Heart right ventricle (tissue), 16 donors: ENCODE data around the gene UHRF1. TPM values are rescaled to one million over a fixed set of nuclear protein-coding genes. Genes with fewer than 3 reads are reported as not detected.

ENCODE experiments used
- ATAC-seq, 8 donors: fragments of 200-7000 bp; cut with Tn5 transposase; one replicate each; pipeline ENCODE4 v1.9.1; 2020; ENCODE audit warnings: mild to moderate bottlenecking in 8 of 8, moderate library complexity in 8 of 8, moderate number of reproducible peaks in 1 of 8
- DNase-seq, 2 donors: peaks; one replicate each; pipeline ENCODE4 v3.0.0-alpha.2; 2020
- H3K27ac ChIP-seq, 10 donors: fragments of 200-600 bp; sonication (generic) in 2 of 10; one replicate each; pipeline versions ENCODE4 v1.5.0 to v1.8.0; 2020 to 2022; ENCODE audit warnings: mild to moderate bottlenecking in 3 of 10
- H3K27me3 ChIP-seq, 7 donors: fragments of 200-600 bp; one replicate each; pipeline ENCODE4 v1.8.0; 2021 to 2022; ENCODE audit warnings: mild to moderate bottlenecking in 2 of 7
- H3K36me3 ChIP-seq, 9 donors: fragments of 200-600 bp; sonication (generic) in 1 of 9; one replicate each; pipeline versions ENCODE4 v1.5.0 to v1.8.0; 2020 to 2022; ENCODE audit warnings: mild to moderate bottlenecking in 2 of 9
- H3K4me1 ChIP-seq, 9 donors: fragments of 200-600 bp; sonication (generic) in 1 of 9; one replicate each; pipeline versions ENCODE4 v1.5.0 to v1.8.0; 2020 to 2022; ENCODE audit warnings: mild to moderate bottlenecking in 4 of 9
- H3K4me3 ChIP-seq, 10 donors: fragments of 200-600 bp; sonication (generic) in 2 of 10; one replicate each; pipeline versions ENCODE4 v1.5.0 to v1.8.0; 2020 to 2022; ENCODE audit warnings: mild to moderate bottlenecking in 7 of 10, moderate library complexity in 2 of 10
- H3K9me3 ChIP-seq, 11 donors: fragments of 200-600 bp in 10 of 11; sonication (generic) in 2 of 11; one replicate each; pipeline versions ENCODE4 v1.5.0 to v1.8.0; 2013 to 2022; ENCODE audit warnings: mild to moderate bottlenecking in 2 of 11, control low read depth in 1 of 11, moderate library complexity in 1 of 11
- CTCF ChIP-seq, 9 donors: fragments of 200-600 bp; sonication (generic) in 2 of 9; IDR thresholded peaks; one replicate each; pipeline versions ENCODE4 v1.5.0 to v1.8.0; 2021 to 2022; ENCODE audit warnings: antibody characterized with exemption in 9 of 9, mild to moderate bottlenecking in 5 of 9, moderate library complexity in 1 of 9
- WGBS, 2 donors: extraction: QIAGEN DNeasy Blood & Tissue Kit; methylation state at CpG; one replicate each; pipeline ENCODE4 v1.1.7; 2013; ENCODE audit warnings: inconsistent platforms in 1 of 2; 5-methylcytosine and 5-hydroxymethylcytosine counted together
- intact Hi-C, 10 donors: fragments of 100-400 bp; cut with DNase I; formaldehyde crosslinking; loops; one replicate each; pipeline versions ENCODE4 v1.11.1 to v1.14.2; 2022
- polyA plus RNA-seq, 2 donors: library from polyadenylated mRNA; stranded (reverse); fragments of 200-250 nt; gene quantifications; one replicate each; pipeline ENCODE4 v1.2.3, GENCODE V29; 2013
- total RNA-seq, 10 donors: library from RNA; stranded (reverse); fragmentation: NEBNext Ultra II Directional in 3 of 10; extraction: Animal tissue kit (Norgen Biotek cat#: 25700) in 3 of 10; gene quantifications; one replicate each; pipeline versions ENCODE4 v1.2.1 to v1.2.4, GENCODE V29; 2021 to 2023
- donor health status: Arrhythmogenic right ventricular cardiomyopathy.
- donor health status: ischemic (EF 13 %, LVEDD 7.1; RV severe dilation, severe dysfunction).
- donor health status: healthy with polysubstance abuse.
- donor health status: DM: no; HTN: yes; CAD: no.
- donor health status: DM: no; HTN: no; CAD: no.
- donor health status: ischemic (EF 25% LVEDD 6.9; RV normal size, moderate dysfunction).
- donor health status: ischemic (EF 25% LVEDD 5.7; RV mildly dilated, moderate dysfunction).
- donor health status: healthy.
- donor health status: DM: yes; HTN: yes; CAD: no.
- donor health status: Ischemic cardiomyopathy.
- donor health status: ischemic (EF 35%, LVEDD 5.7; RV mildly dilated, moderate dysfunction).
- donor health status: nonischemic (EF 11% LVEDD 7.7; RV severe dilation, severe dysfunction).
- donor health status: DM: yes; HTN: yes; CAD: no.
- donor health status: PGD.
- donor health status: ischemic (EF 29% LVEDD 5.4; RV normal size, mild dysfunction).
- donor health status: nonischemic (EF 23%, LVEDD 6.1; RV moderate dilation, normal function).

Gene UHRF1
- total and polyA plus RNA-seq, 12 donors, result 0.35 to 6.2 (median 0.75) TPM

DNA sequence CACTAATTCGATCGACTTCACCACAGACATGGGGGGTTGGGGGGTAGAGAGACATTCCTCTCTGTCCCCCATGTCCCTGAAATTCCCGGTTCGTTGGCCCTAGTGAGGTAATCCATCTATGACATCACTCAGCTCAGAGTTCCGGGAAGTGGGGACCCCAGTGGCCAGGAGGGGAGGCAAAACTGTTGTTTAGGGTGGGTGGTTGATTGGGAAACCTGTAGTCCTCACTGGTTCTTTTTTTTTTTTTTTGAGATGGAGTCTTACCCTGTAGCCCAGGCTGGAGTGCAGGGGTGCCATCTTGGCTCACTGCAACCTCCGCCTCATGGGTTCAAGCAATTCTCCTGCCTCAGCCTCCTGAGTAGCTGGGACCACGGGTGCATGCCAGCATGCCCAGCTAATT, 6.5 kb upstream of the UHRF1 start, which contains the start of gene ARRDC5:
Gene ARRDC5 (minus strand): TSS at position 101 of the 400 bp plus-strand sequence. CDS start 71 bp downstream, at position 30.
- DNase-seq (no peak), ATAC-seq (no peak)
- Histone ChIP-seq H3K4me1 (no peaks in the 10 kb centered on the region), H3K36me3 (no peaks in the 10 kb centered on the region), H3K9me3 (no peaks in the 10 kb centered on the region), H3K4me3 (no peak within 1 kb of the TSS), H3K27ac (no peak within 1 kb of the TSS), H3K27me3 (no peaks in the 10 kb centered on the region)
- intact Hi-C loops, result no loop called here
- WGBS, 2 donors, result 78 to 79% methylated on average over 7 of the region's 7 CpGs
- TF ChIP-seq CTCF (IDR thresholded peaks at IDR 0.05), result no peak

DNA sequence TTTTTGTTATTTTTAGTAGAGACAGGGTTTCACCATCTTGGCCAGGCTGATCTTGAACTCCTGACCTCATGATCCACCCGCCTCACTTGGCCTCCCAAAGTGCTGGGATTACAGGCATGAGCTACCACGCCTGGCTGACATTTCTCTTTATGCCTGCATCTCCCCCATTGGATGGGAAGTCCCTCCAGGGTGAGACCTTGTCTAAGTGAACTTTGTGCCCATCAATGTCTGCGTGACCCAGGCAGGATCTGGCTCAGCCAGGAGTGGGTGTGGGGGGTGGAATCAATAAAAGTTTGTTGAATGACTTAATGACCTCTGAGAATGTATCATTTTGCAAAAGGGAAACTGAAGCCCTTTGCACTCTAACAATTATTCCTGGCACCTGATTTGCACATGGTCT, 4.8 kb upstream of the UHRF1 start:
- 79 to 84% methylated on average over 3 of the region's 3 CpGs for WGBS, 2 donors

DNA sequence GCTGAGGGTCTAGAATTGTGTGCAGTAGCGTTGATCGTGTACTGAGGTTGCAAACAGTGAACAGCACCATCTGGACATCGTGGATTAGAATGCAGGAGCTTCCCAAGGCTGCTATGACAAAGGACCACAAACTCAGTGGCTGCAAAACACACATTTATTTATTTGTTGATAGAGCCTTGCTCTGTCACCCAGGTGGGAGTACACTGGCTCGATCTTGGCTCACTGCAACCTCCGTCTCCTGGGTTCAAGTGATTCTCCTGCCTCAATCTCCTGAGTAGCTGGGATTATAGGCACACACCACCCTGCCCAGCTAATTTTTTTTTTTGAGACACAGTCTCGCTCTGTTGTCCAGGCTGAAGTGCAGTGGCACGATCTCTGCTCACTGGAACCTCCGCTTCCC, 2.3 kb upstream of the UHRF1 start:
- Histone ChIP-seq H3K27me3 (peaks cover 0 to 11% (median 4%) of the 10 kb centered on the region in 7 donors), H3K27ac (no peak overlapping the region), H3K36me3 (no peaks in the 10 kb centered on the region), H3K4me1 (peaks cover 4 to 28% (median 23%) of the 10 kb centered on the region in 9 donors), H3K9me3 (no peaks in the 10 kb centered on the region), H3K4me3 (no peak overlapping the region)
- 80% methylated on average over 8 of the region's 8 CpGs for WGBS, 2 donors
- no peak for ATAC-seq
- TF ChIP-seq CTCF (IDR thresholded peaks at IDR 0.05), result no peak
- no peak for DNase-seq
- intact Hi-C loops, result no loop called here

More for the DNA sequence above, 4.8 kb upstream of the UHRF1 start:
- no peaks in the 10 kb centered on the region for H3K9me3 ChIP-seq
- DNase-seq (no peak), ATAC-seq (no peak)
- intact Hi-C loops, result no loop called here
- no peak overlapping the region for H3K27ac ChIP-seq
- peaks cover 3 to 9% (median 5%) of the 10 kb centered on the region in 9 donors for H3K4me1 ChIP-seq
- no peak for TF ChIP-seq CTCF (IDR thresholded peaks at IDR 0.05)
- H3K36me3 ChIP-seq, result no peaks in the 10 kb centered on the region
- H3K4me3 ChIP-seq, result no peak overlapping the region
- peaks cover 0 to 10% (median 4%) of the 10 kb centered on the region in 7 donors for H3K27me3 ChIP-seq

DNA sequence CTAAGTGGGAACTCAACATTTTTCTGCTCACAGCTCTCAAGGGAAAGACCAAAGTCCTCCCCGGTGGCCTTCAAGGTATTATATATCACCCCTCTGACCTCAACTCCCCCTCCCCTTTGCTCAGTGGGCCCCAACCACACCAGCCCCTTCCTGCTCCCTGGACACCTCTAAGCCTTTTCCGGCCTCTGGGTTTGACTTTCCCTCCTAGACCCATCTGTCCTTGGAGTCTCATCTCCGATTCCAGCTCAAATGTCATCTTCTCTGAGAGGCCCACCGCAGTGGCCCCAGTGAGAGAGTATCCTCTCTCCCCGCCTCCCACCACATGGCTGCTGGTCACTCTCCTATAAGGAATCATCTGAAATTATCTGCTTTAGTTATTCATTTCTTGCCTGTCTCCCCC, 941 bp upstream of the UHRF1 start:
- TF ChIP-seq CTCF (IDR thresholded peaks at IDR 0.05), result no peak
- peaks cover 0 to 3% (median 0%) of the 10 kb centered on the region in 9 donors for H3K36me3 ChIP-seq
- peaks cover 4 to 42% (median 25%) of the 10 kb centered on the region in 9 donors for H3K4me1 ChIP-seq
- H3K27me3 ChIP-seq, result peaks cover 0 to 11% (median 4%) of the 10 kb centered on the region in 7 donors
- DNase-seq, result no peak
- intact Hi-C loops, result no loop called here
- H3K9me3 ChIP-seq, result no peaks in the 10 kb centered on the region
- no peak overlapping the region for H3K27ac ChIP-seq
- WGBS, 2 donors, result 79 to 83% methylated on average over 5 of the region's 5 CpGs
- ATAC-seq, result no peak
- H3K4me3 ChIP-seq, result no peak overlapping the region
